ENCODE data around the gene PHKG2.

The PHKG2 gene

GRCh38 chr16:30793508-30794069 lies 45.4 kb downstream of the PHKG2 start:
- no peak for DNase-seq (ENCODE audit: low read depth in 2 of 2, low spot score in 1 of 2)

DNA sequence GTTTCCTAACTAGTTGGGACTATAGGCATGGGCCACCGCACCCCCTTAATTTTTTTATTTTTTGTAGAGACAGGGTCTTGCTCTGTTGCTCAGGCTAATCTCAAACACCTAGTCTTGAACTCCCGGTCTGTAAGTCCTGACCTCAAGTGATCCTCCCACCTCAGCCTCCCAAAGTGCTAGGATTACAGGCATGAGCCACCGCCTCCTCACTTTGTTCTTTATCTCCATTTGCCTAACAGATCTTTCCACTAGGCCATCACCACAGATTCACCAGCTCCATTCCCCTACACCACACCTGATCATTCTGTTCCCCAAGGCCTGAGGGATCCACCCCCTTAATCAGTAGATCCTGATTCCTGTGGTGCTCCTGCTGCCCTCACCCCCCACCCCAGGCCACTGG lies 46.4 kb downstream of the PHKG2 start:
- DNase-seq (ENCODE audit: low read depth in 2 of 2, low spot score in 1 of 2): no peak

- DNase-seq (ENCODE audit: low read depth in 2 of 2, low spot score in 1 of 2): no peak
Measured at GRCh38 chr16:30797670-30798309, 49.6 kb downstream of the PHKG2 start.

Measured in stimulated activated CD8-positive, alpha-beta memory T cell treated with anti-CD3 and anti-CD28 coated beads, Interleukin-4, amount 100 ng/mL, for 4 hours (primary cell).